Measurements from ENCODE around the gene RARA. TPM values are rescaled to one million over a fixed set of nuclear protein-coding genes. Genes with fewer than 3 reads are reported as not detected.

Gene RARA
- polyA plus RNA-seq, 1 experiment = 6.5 TPM

GRCh38 chr17:40266882-40267281 lies 42.1 kb upstream of the RARA start:
- CTCF ChIA-PET = no interaction called here

GRCh38 chr17:40268141-40268712 lies 40.8 kb upstream of the RARA start:
- no peak for TF ChIP-seq CTCF (IDR thresholded peaks at IDR 0.05; ENCODE audit: insufficient read depth, low read depth, low read length)
- DNase-seq (ENCODE audit: low read depth) = no peak
- CTCF ChIA-PET = no interaction called here
- Histone ChIP-seq H3K27me3 (ENCODE audit: control insufficient read depth, insufficient read depth, low read length) (no peaks in the 10 kb centered on the region), H3K36me3 (ENCODE audit: control insufficient read depth, insufficient read depth, low read length) (peaks cover 11% of the 10 kb centered on the region), H3K4me3 (ENCODE audit: low read depth, low read length) (no peak overlapping the region)
- POLR2A ChIA-PET = no interaction called here

More at GRCh38 chr17:40266882-40267281, 42.1 kb upstream of the RARA start:
- TF ChIP-seq CTCF (IDR thresholded peaks at IDR 0.05; ENCODE audit: insufficient read depth, low read depth, low read length) = no peak
- no peak for DNase-seq (ENCODE audit: low read depth)
- POLR2A ChIA-PET = no interaction called here
- no peak overlapping the region for H3K4me3 ChIP-seq (ENCODE audit: low read depth, low read length)
- no peaks in the 10 kb centered on the region for H3K27me3 ChIP-seq (ENCODE audit: control insufficient read depth, insufficient read depth, low read length)
- peaks cover 18% of the 10 kb centered on the region for H3K36me3 ChIP-seq (ENCODE audit: control insufficient read depth, insufficient read depth, low read length)

GRCh38 chr17:40278414-40278813 lies 30.6 kb upstream of the RARA start:
- CTCF ChIA-PET = interaction anchor here (1.0 kb wide), 1 partner anchor 11 kb away, joined by 3 read pairs; no protein-coding TSS in a partner anchor

GRCh38 chr17:40279402-40279801 lies 29.6 kb upstream of the RARA start:
- Histone ChIP-seq H3K36me3 (ENCODE audit: control insufficient read depth, insufficient read depth, low read length) (peaks cover 13% of the 10 kb centered on the region), H3K4me3 (ENCODE audit: low read depth, low read length) (no peak overlapping the region), H3K27me3 (ENCODE audit: control insufficient read depth, insufficient read depth, low read length) (no peaks in the 10 kb centered on the region)
- no peak for TF ChIP-seq CTCF (IDR thresholded peaks at IDR 0.05; ENCODE audit: insufficient read depth, low read depth, low read length)
- ChIA-PET POLR2A (no interaction called here), CTCF (no interaction called here)
- DNase-seq (ENCODE audit: low read depth) = no peak

More at GRCh38 chr17:40278414-40278813, 30.6 kb upstream of the RARA start:
- Histone ChIP-seq H3K27me3 (ENCODE audit: control insufficient read depth, insufficient read depth, low read length) (no peaks in the 10 kb centered on the region), H3K36me3 (ENCODE audit: control insufficient read depth, insufficient read depth, low read length) (peaks cover 18% of the 10 kb centered on the region), H3K4me3 (ENCODE audit: low read depth, low read length) (no peak overlapping the region)
- POLR2A ChIA-PET = no interaction called here
- no peak for DNase-seq (ENCODE audit: low read depth)
- no peak for TF ChIP-seq CTCF (IDR thresholded peaks at IDR 0.05; ENCODE audit: insufficient read depth, low read depth, low read length)

GRCh38 chr17:40281663-40282062 lies 27.3 kb upstream of the RARA start:
- H3K36me3 ChIP-seq (ENCODE audit: control insufficient read depth, insufficient read depth, low read length) = peaks cover 11% of the 10 kb centered on the region
- no peak for TF ChIP-seq CTCF (IDR thresholded peaks at IDR 0.05; ENCODE audit: insufficient read depth, low read depth, low read length)
- no peaks in the 10 kb centered on the region for H3K27me3 ChIP-seq (ENCODE audit: control insufficient read depth, insufficient read depth, low read length)
- no peak for DNase-seq (ENCODE audit: low read depth)
- H3K4me3 ChIP-seq (ENCODE audit: low read depth, low read length) = no peak overlapping the region
- ChIA-PET POLR2A (no interaction called here), CTCF (interaction anchor here (0.6 kb wide), 1 partner anchor 94 kb away, joined by 3 read pairs; no protein-coding TSS in a partner anchor)
